Anterior cingulate cortex (tissue), 58 donors: Measurements from ENCODE around the gene CDON.

Experiments
- DNase-seq, 58 donors: peaks; one replicate each; lab custom pipeline; 2025; lab: John Stamatoyannopoulos, UW

CDON gene, protein sequence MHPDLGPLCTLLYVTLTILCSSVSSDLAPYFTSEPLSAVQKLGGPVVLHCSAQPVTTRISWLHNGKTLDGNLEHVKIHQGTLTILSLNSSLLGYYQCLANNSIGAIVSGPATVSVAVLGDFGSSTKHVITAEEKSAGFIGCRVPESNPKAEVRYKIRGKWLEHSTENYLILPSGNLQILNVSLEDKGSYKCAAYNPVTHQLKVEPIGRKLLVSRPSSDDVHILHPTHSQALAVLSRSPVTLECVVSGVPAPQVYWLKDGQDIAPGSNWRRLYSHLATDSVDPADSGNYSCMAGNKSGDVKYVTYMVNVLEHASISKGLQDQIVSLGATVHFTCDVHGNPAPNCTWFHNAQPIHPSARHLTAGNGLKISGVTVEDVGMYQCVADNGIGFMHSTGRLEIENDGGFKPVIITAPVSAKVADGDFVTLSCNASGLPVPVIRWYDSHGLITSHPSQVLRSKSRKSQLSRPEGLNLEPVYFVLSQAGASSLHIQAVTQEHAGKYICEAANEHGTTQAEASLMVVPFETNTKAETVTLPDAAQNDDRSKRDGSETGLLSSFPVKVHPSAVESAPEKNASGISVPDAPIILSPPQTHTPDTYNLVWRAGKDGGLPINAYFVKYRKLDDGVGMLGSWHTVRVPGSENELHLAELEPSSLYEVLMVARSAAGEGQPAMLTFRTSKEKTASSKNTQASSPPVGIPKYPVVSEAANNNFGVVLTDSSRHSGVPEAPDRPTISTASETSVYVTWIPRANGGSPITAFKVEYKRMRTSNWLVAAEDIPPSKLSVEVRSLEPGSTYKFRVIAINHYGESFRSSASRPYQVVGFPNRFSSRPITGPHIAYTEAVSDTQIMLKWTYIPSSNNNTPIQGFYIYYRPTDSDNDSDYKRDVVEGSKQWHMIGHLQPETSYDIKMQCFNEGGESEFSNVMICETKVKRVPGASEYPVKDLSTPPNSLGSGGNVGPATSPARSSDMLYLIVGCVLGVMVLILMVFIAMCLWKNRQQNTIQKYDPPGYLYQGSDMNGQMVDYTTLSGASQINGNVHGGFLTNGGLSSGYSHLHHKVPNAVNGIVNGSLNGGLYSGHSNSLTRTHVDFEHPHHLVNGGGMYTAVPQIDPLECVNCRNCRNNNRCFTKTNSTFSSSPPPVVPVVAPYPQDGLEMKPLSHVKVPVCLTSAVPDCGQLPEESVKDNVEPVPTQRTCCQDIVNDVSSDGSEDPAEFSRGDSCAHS (N-terminal part only)

GRCh38 chr11:126062679-126063506, at the start of gene CDON:
CDON (minus strand) TSS chr11:126062866; CDS start chr11:126023476, 39,390 bp downstream.
- peak in 54 of 58 donors; percentile 25 to 92 (median 81) for DNase-seq

- DNase-seq: no peak
These were observed 48.9 kb upstream of the CDON start for GRCh38 chr11:126111458-126112116.

DNA sequence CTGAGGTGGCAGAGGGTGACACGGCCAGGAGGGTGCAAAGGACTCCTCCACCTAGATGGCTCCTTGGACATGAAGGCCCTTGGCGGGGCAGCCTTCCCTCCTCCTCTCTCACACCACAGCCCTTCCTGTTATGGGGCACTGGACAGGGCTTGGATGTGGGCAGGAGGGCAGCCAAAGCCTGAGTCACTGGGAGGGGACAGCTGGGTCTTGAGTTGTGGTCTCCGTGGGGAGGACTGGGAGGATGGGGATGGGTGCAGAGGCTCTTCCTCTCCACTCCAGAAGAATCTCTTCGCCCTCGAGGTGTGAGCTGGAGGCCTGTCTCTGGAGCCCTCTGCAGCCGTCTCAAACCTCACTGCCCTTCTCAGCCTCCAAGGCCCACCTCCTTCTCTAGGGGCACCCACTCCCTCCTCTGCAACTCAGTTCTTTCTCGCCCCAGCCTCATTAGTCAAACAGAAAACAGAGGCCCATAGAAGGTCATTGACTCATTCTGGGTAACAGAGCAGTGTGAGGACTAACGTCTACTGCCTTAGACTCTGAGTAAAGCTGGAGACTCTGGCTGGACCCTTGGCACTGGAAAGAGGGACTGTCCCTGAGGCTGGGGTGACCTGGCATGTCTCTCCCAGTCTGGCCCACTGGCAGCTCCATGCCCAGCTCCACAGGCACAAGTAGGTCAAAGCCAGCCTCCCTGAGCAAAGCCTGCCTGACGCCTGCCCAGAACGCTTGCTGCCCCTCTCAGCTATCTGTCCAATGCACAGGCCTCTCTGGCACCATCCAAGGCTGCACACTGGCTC, 47.5 kb upstream of the CDON start:
- peak in 19 of 58 donors; percentile 6 to 64 (median 24) for DNase-seq

DNA sequence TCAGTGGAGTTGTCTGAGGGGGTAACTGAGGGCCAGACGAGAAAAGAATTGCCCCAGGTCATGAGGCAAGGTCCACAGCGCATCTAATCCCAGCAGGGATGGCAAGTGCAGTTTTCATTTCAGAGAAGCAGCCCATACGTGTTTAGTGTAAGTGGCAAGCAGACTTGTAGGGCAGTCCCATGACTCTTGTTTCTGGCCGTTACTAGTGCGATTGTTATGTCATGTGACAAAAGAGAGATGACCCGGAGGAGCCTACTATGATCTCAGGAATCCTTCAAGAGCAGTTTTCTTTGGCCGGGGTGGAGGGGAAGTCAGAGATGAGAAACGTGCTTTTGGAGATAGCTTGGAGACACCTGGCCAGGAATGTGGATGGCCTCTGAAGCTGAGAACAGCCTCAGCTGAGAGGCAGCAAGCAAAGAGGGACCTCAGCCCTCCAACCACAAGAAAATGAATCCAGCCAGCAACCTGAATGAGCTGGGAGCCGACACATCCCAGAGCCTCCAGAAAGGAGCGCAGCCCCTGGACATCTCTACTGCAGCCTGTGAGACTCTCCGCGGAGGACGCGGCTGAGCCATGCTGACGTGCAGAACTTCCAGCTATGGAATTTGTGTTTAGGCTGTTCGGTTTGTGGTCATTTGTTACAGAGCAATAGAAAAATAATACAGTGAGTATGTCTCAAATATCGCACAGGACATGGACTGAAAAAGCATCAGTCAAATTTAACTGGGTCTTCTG, 44.1 kb upstream of the CDON start:
- DNase-seq: no peak

- no peak for DNase-seq
These were observed 43.0 kb upstream of the CDON start for GRCh38 chr11:126105748-126106080.

DNA sequence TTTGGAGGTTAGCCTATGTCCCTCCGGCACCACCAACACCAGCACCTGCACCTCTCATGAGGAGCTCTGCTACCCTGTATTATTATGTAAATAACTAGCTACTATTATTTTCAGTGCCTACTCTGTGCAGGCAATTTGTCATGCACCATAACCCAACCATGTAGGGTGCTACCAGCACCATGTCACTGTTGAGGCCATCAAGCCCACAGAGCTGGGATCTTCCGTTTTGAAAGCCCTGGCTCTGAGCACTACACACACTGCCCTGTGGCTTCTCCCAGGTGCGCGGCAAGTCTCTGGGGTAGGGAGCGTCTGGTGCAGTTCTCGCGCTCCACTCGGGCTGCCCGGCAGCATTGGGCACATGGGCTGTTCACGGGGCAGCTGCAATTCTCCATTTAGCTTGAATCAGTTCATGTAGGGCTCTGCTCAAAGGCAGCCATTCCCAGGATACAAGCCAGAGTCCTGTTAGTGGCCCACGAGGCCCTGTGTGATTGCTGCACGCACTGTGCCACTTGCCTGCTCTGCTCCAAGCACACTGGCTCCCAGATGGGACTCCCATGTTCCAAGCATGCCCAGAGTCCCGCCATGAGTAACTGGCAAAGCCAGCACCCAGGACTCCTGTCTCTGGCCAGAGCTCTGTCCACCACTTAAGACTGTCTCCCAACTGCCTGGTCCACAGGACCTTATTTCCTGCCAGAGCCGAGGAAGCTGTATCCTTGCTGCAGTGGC, 42.5 kb upstream of the CDON start:
- DNase-seq: no peak

DNA sequence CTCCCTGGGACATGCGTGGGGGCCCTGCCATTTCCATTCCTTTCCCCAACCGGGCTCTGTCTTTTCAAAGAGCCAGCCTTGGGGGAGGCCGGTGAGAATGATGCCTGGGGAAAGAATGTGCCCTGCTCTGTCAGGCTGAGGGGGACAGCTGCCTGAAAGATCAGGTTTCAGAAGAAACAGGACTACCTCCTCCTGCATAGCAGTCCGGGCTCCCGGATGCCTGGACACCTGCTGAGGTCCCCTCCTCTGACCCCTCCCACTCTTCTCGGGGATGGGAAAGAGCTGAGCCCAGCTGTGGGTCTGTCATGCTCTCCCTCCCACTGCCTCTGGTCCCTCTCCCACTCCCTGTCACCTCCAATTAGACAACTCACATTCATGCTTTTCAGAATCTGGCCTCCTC, 41.8 kb upstream of the CDON start:
- no peak for DNase-seq

DNA sequence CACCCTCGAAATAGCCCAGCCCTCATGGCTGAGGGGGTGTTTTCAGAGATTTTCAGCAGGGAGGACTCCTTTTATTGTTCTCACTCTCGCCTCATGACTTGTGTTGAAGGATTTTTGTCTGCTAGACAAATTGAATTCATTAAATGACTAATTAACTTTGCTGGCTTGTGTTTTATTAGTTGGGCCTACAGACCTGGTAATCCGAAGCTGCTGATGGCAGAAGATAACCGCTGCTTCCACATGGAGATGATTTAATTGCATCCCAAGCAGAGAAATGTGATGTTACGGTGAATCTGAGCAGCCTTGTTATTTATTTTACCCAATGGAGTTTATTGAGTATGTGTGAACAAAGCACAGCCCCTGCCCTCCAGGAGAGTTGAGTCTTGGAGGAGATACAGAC, 40.5 kb upstream of the CDON start:
- DNase-seq: no peak

DNA sequence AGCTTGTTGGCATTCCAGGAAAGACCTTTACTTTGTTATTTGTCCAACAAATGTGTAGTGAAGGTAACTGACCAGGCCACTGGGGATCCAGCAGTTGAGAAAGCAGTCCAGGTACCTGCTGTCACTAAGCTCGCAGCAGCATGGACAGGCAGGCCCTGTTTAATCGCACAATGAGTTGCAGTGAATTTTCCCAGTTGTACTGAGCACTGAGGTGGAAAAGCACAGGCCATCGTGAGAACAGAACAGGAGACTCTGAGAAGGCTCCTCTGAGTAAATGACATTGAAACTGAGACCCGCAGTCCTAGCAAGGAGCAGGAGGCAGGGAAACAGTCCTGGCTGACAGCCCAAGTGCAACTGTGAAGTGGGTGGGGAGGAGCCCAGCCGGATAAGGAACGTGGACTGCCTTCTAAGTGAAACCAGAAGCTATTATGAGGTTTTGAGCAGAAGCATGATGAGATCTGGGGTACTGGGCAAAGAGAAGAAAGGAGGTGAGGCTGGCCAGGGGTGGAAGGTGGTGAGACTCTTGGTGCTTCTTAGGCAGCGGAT, 39.8 kb upstream of the CDON start:
- peak in 8 of 58 donors; percentile 8 to 33 (median 20) for DNase-seq

DNA sequence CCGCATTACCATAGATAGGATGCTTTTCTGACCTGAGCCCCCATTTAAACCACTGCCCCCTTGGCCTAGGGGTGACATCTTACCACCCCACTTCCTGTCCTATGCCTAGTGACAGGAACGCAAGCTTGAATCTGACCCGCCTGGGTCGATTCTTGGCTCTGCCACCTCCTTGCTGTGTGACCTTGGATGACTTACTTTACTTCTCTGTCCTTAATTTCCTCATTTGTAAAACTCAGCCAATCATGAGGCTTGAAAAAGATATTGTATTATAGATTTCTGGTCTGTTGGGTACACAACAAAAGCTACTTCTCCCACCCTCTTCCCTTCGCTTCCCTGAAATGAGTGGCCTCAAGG, 39.2 kb upstream of the CDON start:
- DNase-seq: no peak

- no peak for DNase-seq
These were observed 38.7 kb upstream of the CDON start for GRCh38 chr11:126101251-126101929.

DNA sequence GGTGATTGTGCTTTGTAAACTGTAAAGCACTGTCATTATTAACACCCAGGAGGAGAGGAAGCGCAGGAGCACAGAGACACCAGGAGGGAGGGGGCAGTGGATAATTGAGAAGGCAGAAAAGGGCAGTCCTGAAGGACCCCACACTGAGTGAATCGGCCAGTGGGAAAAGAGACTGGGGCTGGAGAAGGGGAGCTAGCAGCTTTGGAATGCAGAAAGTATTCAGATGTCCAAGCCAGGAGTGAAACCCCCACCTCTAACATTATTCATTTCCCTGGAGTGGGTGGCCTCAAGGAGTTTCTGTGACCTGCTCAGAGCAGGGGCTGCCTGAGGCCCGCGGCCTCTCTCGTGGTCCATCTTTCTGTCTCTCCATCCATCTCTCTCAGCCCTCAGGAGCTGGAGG, 38.0 kb upstream of the CDON start:
- DNase-seq: no peak

GRCh38 chr11:126098204-126098769, 35.6 kb upstream of the CDON start:
- no peak for DNase-seq

GRCh38 chr11:126095745-126096144, 33.1 kb upstream of the CDON start:
- no peak for DNase-seq

GRCh38 chr11:126090452-126090851, 27.8 kb upstream of the CDON start:
- DNase-seq: no peak

- no peak for DNase-seq
These were observed 26.3 kb upstream of the CDON start for GRCh38 chr11:126088999-126089398.
